ENCODE data around the gene TSPAN14.

TSPAN14 gene

GRCh38 chr10:80582286-80582960 is 128.3 kb downstream of the TSPAN14 start:
- H3K4me1 ChIP-seq (ENCODE audit: control insufficient read depth, insufficient read depth, low read length, poor library complexity, severe bottlenecking), result peaks cover 9% of the 10 kb centered on the region
- WGBS, 2 experiments (ENCODE audit: insufficient coverage in 2 of 2), result 92 to 100% methylated on average over 2 of the region's 3 CpGs
- no peak overlapping the region for H3K4me3 ChIP-seq (ENCODE audit: extremely low read depth, insufficient read depth, low read length, poor library complexity, severe bottlenecking)
- H3K9me3 ChIP-seq (ENCODE audit: control insufficient read depth, low read length), result no peaks in the 10 kb centered on the region
- H3K36me3 ChIP-seq (ENCODE audit: control insufficient read depth, insufficient read depth, low read length), result no peaks in the 10 kb centered on the region
- no peak overlapping the region for H3K27ac ChIP-seq (ENCODE audit: low read depth, low read length, severe bottlenecking)
